ENCODE measurements around the gene EZH1.

GRCh38 chr17:42669705-42669976, 75.2 kb downstream of the EZH1 start:
- TF ChIP-seq, protein P1, sequence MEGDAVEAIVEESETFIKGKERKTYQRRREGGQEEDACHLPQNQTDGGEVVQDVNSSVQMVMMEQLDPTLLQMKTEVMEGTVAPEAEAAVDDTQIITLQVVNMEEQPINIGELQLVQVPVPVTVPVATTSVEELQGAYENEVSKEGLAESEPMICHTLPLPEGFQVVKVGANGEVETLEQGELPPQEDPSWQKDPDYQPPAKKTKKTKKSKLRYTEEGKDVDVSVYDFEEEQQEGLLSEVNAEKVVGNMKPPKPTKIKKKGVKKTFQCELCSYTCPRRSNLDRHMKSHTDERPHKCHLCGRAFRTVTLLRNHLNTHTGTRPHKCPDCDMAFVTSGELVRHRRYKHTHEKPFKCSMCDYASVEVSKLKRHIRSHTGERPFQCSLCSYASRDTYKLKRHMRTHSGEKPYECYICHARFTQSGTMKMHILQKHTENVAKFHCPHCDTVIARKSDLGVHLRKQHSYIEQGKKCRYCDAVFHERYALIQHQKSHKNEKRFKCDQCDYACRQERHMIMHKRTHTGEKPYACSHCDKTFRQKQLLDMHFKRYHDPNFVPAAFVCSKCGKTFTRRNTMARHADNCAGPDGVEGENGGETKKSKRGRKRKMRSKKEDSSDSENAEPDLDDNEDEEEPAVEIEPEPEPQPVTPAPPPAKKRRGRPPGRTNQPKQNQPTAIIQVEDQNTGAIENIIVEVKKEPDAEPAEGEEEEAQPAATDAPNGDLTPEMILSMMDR (IDR thresholded peaks at IDR 0.05): no peak
- TF ChIP-seq EP300 (IDR thresholded peaks at IDR 0.05) (no peak), POLR2AphosphoS5 (IDR thresholded peaks at IDR 0.05) (no peak), POLR2A (IDR thresholded peaks at IDR 0.05) (no peak)

Measured in suprapubic skin (tissue), 4 donors.